GM19193 (cell line): ENCODE results near the gene PROX2.
A peak's percentile ranks its signal among the peaks of the same experiment; 100 is the strongest.

Experiments
- POLR2A ChIP-seq: IDR thresholded peaks from 4 replicates; pipeline ENCODE4 v1.6.1; 2011; ENCODE audit not compliant: insufficient read depth, insufficient read length; ENCODE audit errors: extremely low read depth

PROX2 gene

GRCh38 chr14:74896400-74896799 is 20.5 kb upstream of the PROX2 start:
- no peak for TF ChIP-seq POLR2A

- TF ChIP-seq POLR2A = no peak
Observed at GRCh38 chr14:74893614-74894091, 17.7 kb upstream of the PROX2 start.

- TF ChIP-seq POLR2A = no peak
Observed at GRCh38 chr14:74892745-74893144, 16.8 kb upstream of the PROX2 start.

GRCh38 chr14:74891870-74892269 is 15.9 kb upstream of the PROX2 start:
- no peak for TF ChIP-seq POLR2A

- TF ChIP-seq POLR2A = no peak
Observed at GRCh38 chr14:74890262-74890661, 14.3 kb upstream of the PROX2 start.

- no peak for TF ChIP-seq POLR2A
Observed at GRCh38 chr14:74888164-74889158, 12.5 kb upstream of the PROX2 start.

GRCh38 chr14:74886001-74886400 is 10.1 kb upstream of the PROX2 start:
- no peak for TF ChIP-seq POLR2A

- TF ChIP-seq POLR2A = no peak
Observed at GRCh38 chr14:74882103-74882920, 6.4 kb upstream of the PROX2 start.

- peak; percentile 94 for TF ChIP-seq POLR2A
Observed at GRCh38 chr14:74881431-74882102, 5.6 kb upstream of the PROX2 start, which contains the start of gene DLST. Gene DLST, plus strand, starts transcription at chr14:74881916. Its CDS starts 38 bp downstream, at chr14:74881954.

- no peak for TF ChIP-seq POLR2A
Observed at GRCh38 chr14:74879427-74880182, 3.7 kb upstream of the PROX2 start.

GRCh38 chr14:74875204-74875603 is 741 bp downstream of the PROX2 start:
- no peak for TF ChIP-seq POLR2A

- no peak for TF ChIP-seq POLR2A
Observed at GRCh38 chr14:74871819-74872218, 4.1 kb downstream of the PROX2 start.

GRCh38 chr14:74868739-74869138 is 7.2 kb downstream of the PROX2 start:
- TF ChIP-seq POLR2A = no peak

- TF ChIP-seq POLR2A = no peak
Observed at GRCh38 chr14:74867673-74868072, 8.3 kb downstream of the PROX2 start.
